ENCODE results near the gene SLC6A8. TPM values are rescaled to one million over a fixed set of nuclear protein-coding genes. Genes with fewer than 3 reads are reported as not detected.
A peak's percentile ranks its signal among the peaks of the same experiment; 100 is the strongest.

The SLC6A8 gene
- polyA plus RNA-seq, 2 of the 4 experiments (the other 2 are of a cell fraction): 2.0 to 6.1 TPM

- FAIRE-seq (no peak), ATAC-seq (no peak), DNase-seq (ENCODE audit: low read depth in 1 of 2, low spot score in 1 of 2) (no peak)
- H3K4me2 ChIP-seq: peak overlapping the region; percentile 94
- CTCF ChIA-PET: interaction anchor here (1.1 to 1.7 kb wide), 11 partner anchors 11 to 260 kb away, joined by 3 to 6 read pairs (median 4); no protein-coding TSS in a partner anchor
- peak overlapping the region in 1 of 2 experiments; percentile 91; a peak in 1 of 6 replicates for H3K27ac ChIP-seq
- no peaks in the 10 kb centered on the region for H3K9me3 ChIP-seq
- peaks cover 13% of the 10 kb centered on the region for H3K4me1 ChIP-seq
- POLR2A ChIA-PET: no interaction called here
- H3K4me3 ChIP-seq: no peak overlapping the region
- 53% methylated on average over 9 of the region's 9 CpGs for WGBS (ENCODE audit: missing lambda C conversion rate)
- TF ChIP-seq TFCP2L1 (CRISPR knock-in tag; IDR thresholded peaks at IDR 0.05) (no peak), RFX5 (IDR thresholded peaks at IDR 0.05) (no peak), MYC (IDR thresholded peaks at IDR 0.05; ENCODE audit: borderline replicate concordance, low read length) (no peak), EHMT2 (IDR thresholded peaks at IDR 0.05; ENCODE audit: low read depth) (no peak), CHD4 (IDR thresholded peaks at IDR 0.05; ENCODE audit: borderline replicate concordance) (no peak), BHLHE40 (IDR thresholded peaks at IDR 0.05; ENCODE audit: low read depth, low read length) (no peak)
Measured at GRCh38 chrX:153686711-153687110, 1.0 kb upstream of the SLC6A8 start.

DNA sequence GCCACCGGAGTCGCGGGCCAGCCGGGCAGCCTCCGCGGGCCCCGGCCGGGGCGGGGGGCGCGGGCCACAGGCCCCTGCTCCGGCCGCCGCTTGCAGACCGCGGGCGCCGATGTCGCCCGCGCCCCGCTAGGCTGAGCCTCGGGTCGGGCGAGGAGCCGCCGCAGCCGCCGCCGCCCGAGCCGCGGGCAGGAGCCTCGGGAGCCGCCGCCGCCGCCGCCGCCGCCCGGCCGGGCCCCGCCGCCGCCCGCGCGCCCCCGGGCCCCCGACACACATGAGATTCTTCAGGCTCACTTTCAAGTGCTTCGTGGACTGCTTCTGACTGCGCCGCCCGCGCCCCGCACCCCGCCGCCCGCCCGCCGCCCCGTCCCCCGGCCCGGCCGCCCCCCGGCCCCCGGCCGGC lies 345 bp downstream of the SLC6A8 start:
- FAIRE-seq: no peak
- no CpG with 5 or more reads among the region's 69 CpGs for WGBS (ENCODE audit: missing lambda C conversion rate)
- Histone ChIP-seq H3K4me2 (peak overlapping the region; percentile 94), H3K4me3 (peak overlapping the region; percentile 47), H3K27ac (peak overlapping the region; percentile 58 to 91; a peak in 5 of 6 replicates), H3K9me3 (no peaks in the 10 kb centered on the region), H3K4me1 (peaks cover 13% of the 10 kb centered on the region)
- ChIA-PET POLR2A (no interaction called here), CTCF (interaction anchor here (0.9 to 1.7 kb wide), 4 partner anchors 20 to 149 kb away, joined by 3 to 6 read pairs (median 5); no protein-coding TSS in a partner anchor)
- no peak for TF ChIP-seq GATA3 (IDR thresholded peaks at IDR 0.05; ENCODE audit: borderline replicate concordance)
- TF ChIP-seq, protein P1, sequence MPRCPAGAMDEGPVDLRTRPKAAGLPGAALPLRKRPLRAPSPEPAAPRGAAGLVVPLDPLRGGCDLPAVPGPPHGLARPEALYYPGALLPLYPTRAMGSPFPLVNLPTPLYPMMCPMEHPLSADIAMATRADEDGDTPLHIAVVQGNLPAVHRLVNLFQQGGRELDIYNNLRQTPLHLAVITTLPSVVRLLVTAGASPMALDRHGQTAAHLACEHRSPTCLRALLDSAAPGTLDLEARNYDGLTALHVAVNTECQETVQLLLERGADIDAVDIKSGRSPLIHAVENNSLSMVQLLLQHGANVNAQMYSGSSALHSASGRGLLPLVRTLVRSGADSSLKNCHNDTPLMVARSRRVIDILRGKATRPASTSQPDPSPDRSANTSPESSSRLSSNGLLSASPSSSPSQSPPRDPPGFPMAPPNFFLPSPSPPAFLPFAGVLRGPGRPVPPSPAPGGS (IDR thresholded peaks at IDR 0.05): 0 out of 3 replicates have a peak, but pooled peaks have one; percentile 2
- no peak for DNase-seq (ENCODE audit: low read depth in 1 of 2, low spot score in 1 of 2)
- peak in 1 of 2 experiments; percentile 20; a peak in 1 of 6 replicates for ATAC-seq

DNA sequence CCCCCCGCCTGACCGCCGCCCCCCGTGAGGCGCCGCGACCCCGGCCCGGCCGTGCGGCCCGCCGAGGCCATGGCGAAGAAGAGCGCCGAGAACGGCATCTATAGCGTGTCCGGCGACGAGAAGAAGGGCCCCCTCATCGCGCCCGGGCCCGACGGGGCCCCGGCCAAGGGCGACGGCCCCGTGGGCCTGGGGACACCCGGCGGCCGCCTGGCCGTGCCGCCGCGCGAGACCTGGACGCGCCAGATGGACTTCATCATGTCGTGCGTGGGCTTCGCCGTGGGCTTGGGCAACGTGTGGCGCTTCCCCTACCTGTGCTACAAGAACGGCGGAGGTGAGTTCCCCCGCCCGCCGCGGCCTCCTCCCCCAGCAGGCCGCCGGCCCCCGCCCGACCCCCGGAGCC lies 780 bp downstream of the SLC6A8 start:
- WGBS (ENCODE audit: missing lambda C conversion rate): 0% methylated on average over 3 of the region's 57 CpGs
- FAIRE-seq (no peak), DNase-seq (ENCODE audit: low read depth in 1 of 2, low spot score in 1 of 2) (no peak), ATAC-seq (no peak)
- TF ChIP-seq MAFK (IDR thresholded peaks at IDR 0.05; ENCODE audit: partially characterized antibody) (no peak), ZNF302 (CRISPR knock-in tag; IDR thresholded peaks at IDR 0.05) (no peak), CBX2 (IDR thresholded peaks at IDR 0.05; ENCODE audit: borderline replicate concordance, low read depth) (no peak)
- TF ChIP-seq, protein P2, sequence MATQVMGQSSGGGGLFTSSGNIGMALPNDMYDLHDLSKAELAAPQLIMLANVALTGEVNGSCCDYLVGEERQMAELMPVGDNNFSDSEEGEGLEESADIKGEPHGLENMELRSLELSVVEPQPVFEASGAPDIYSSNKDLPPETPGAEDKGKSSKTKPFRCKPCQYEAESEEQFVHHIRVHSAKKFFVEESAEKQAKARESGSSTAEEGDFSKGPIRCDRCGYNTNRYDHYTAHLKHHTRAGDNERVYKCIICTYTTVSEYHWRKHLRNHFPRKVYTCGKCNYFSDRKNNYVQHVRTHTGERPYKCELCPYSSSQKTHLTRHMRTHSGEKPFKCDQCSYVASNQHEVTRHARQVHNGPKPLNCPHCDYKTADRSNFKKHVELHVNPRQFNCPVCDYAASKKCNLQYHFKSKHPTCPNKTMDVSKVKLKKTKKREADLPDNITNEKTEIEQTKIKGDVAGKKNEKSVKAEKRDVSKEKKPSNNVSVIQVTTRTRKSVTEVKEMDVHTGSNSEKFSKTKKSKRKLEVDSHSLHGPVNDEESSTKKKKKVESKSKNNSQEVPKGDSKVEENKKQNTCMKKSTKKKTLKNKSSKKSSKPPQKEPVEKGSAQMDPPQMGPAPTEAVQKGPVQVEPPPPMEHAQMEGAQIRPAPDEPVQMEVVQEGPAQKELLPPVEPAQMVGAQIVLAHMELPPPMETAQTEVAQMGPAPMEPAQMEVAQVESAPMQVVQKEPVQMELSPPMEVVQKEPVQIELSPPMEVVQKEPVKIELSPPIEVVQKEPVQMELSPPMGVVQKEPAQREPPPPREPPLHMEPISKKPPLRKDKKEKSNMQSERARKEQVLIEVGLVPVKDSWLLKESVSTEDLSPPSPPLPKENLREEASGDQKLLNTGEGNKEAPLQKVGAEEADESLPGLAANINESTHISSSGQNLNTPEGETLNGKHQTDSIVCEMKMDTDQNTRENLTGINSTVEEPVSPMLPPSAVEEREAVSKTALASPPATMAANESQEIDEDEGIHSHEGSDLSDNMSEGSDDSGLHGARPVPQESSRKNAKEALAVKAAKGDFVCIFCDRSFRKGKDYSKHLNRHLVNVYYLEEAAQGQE (IDR thresholded peaks at IDR 0.05): no peak
- POLR2A ChIA-PET: no interaction called here
- peak overlapping the region; percentile 94 for H3K4me2 ChIP-seq
- CTCF ChIA-PET: no interaction called here
- no peaks in the 10 kb centered on the region for H3K9me3 ChIP-seq
- peak overlapping the region; percentile 40 for H3K4me3 ChIP-seq
- peak overlapping the region in 1 of 2 experiments; percentile 91; a peak in 4 of 6 replicates for H3K27ac ChIP-seq
- H3K4me1 ChIP-seq: peaks cover 13% of the 10 kb centered on the region

- H3K4me3 ChIP-seq: peak overlapping the region; percentile 40
- FAIRE-seq: no peak
- DNase-seq (ENCODE audit: low read depth in 1 of 2, low spot score in 1 of 2): no peak
- no peaks in the 10 kb centered on the region for H3K9me3 ChIP-seq
- peaks cover 13% of the 10 kb centered on the region for H3K4me1 ChIP-seq
- CTCF ChIA-PET: no interaction called here
- peak overlapping the region in 1 of 2 experiments; percentile 91; a peak in 4 of 6 replicates for H3K27ac ChIP-seq
- POLR2A ChIA-PET: no interaction called here
- no peak for ATAC-seq
- no peak for TF ChIP-seq NR3C1 (IDR thresholded peaks at IDR 0.05)
- 69% methylated on average over 7 of the region's 53 CpGs for WGBS (ENCODE audit: missing lambda C conversion rate)
- peak overlapping the region; percentile 94 for H3K4me2 ChIP-seq
Measured at GRCh38 chrX:153688911-153689590, 1.3 kb downstream of the SLC6A8 start.

All from A549 (cell line).